H1 (cell line): ENCODE results near the gene ITGA11. TPM values are rescaled to one million over a fixed set of nuclear protein-coding genes. Genes with fewer than 3 reads are reported as not detected.

Experiments used
- BACH1 ChIP-seq: IDR thresholded peaks from 2 replicates; pipeline ENCODE4 v1.6.1; 2012; ENCODE audit warnings: low read length, improper control_type of control experiment
- CHD1 ChIP-seq: IDR thresholded peaks from 2 replicates; pipeline ENCODE4 v1.6.1; 2012; ENCODE audit warnings: low read depth, low read length, improper control_type of control experiment
- EGR1 ChIP-seq: IDR thresholded peaks from 2 replicates; pipeline ENCODE4 v1.6.1; 2011; ENCODE audit warnings: low read depth, low read length, borderline replicate concordance
- EP300 ChIP-seq, 2 experiments: IDR thresholded peaks; 1 replicate in 1 of 2; 2 replicates in 1 of 2; pipeline ENCODE4 v1.6.1; 2011 to 2012; ENCODE audit warnings: low read depth in 2 of 2, low read length in 2 of 2, mild to moderate bottlenecking in 2 of 2, borderline replicate concordance in 1 of 2, inconsistent platforms in 1 of 2, moderate library complexity in 1 of 2
- POU5F1 ChIP-seq: IDR thresholded peaks from 2 replicates; pipeline ENCODE4 v1.6.1; 2011; ENCODE audit warnings: low read depth, mild to moderate bottlenecking, low read length, moderate library complexity
- SIN3A ChIP-seq, 2 experiments: IDR thresholded peaks in 1 of 2; conservative IDR thresholded peaks in 1 of 2; 2 replicates each; pipeline ENCODE4 v1.6.1; 2011 to 2012; ENCODE audit warnings: low read length in 2 of 2, improper control_type of control experiment in 1 of 2, low read depth in 1 of 2, mild to moderate bottlenecking in 1 of 2
- polyA plus RNA-seq, 7 experiments: library from polyadenylated mRNA; depleted of rRNA in 3 of 7; stranded (reverse) in 5 of 7; unstranded in 2 of 7; fragments of >200 nt in 5 of 7; fragments of 200-250 nt in 2 of 7; gene quantifications; 1 replicate in 5 of 7; 2 replicates in 1 of 7; 4 replicates in 1 of 7; pipeline versions ENCODE4 v1.2.1 to v1.2.3, GENCODE V29; 2011 to 2013; ENCODE audit warnings: missing spikeins in 2 of 7, mixed read lengths in 2 of 7
- total RNA-seq: library from RNA; stranded (reverse); fragmentation: NEBNext Ultra II Directional; extraction: Animal tissue kit (Norgen Biotek cat#: 25700); gene quantifications from 2 replicates; pipeline ENCODE4 v1.2.1, GENCODE V29; 2021
- TF ChIP-seq, protein P1 (sequence below): IDR thresholded peaks from 2 replicates; pipeline ENCODE4 v1.6.1; 2011; ENCODE audit warnings: low read depth, mild to moderate bottlenecking, low read length; ENCODE audit not compliant: insufficient read depth

ITGA11 gene
- total and polyA plus RNA-seq, 2 of the 8 experiments (the other 6 are each of a cell fraction or from before 2014, with no cell fraction given), result 0.05 to 0.06 TPM

- TF ChIP-seq SIN3A (conservative IDR thresholded peaks at IDR 0.05 in 1 of 2, IDR thresholded peaks at IDR 0.05 in 1 of 2; ENCODE audit: low read depth in 1 of 2, low read length in 2 of 2), result no peak
- TF ChIP-seq BACH1, result no peak
- TF ChIP-seq EP300 (IDR thresholded peaks at IDR 0.05; ENCODE audit: borderline replicate concordance in 1 of 2, low read depth in 2 of 2, low read length in 2 of 2), result no peak
- no peak for TF ChIP-seq CHD1
- no peak for TF ChIP-seq EGR1
- TF ChIP-seq POU5F1, result no peak
- TF ChIP-seq, protein P1, sequence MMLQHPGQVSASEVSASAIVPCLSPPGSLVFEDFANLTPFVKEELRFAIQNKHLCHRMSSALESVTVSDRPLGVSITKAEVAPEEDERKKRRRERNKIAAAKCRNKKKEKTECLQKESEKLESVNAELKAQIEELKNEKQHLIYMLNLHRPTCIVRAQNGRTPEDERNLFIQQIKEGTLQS, result no peak
These were observed 47.4 kb upstream of the ITGA11 start (continued) for GRCh38 chr15:68479406-68479805.
